GM23248 (cell line): ENCODE measurements around the gene RELT. TPM values are rescaled to one million over a fixed set of nuclear protein-coding genes. Genes with fewer than 3 reads are reported as not detected.

ENCODE experiments used
- DNase-seq: peaks from one replicate; pipeline ENCODE4 v3.0.0-alpha.2; 2015
- H2AFZ ChIP-seq: fragments of 200-600 bp; sonication (generic); 2 replicates; pipeline ENCODE4 v1.6.1; 2016; ENCODE audit warnings: antibody characterized with exemption
- H3F3A ChIP-seq: fragments of 200-600 bp; sonication (generic); 2 replicates; pipeline ENCODE4 v1.6.1; 2016; ENCODE audit warnings: mild to moderate bottlenecking, antibody characterized with exemption, mixed run types; ENCODE audit not compliant: insufficient read depth
- H3K27ac ChIP-seq: fragments of 200-600 bp; sonication (generic); 2 replicates; pipeline ENCODE4 v1.5.1; 2016; ENCODE audit warnings: mild to moderate bottlenecking
- H3K27me3 ChIP-seq: fragments of 200-600 bp; sonication (generic); replicated peaks from 2 replicates; pipeline ENCODE4 v1.6.1; 2016; ENCODE audit warnings: mild to moderate bottlenecking; ENCODE audit not compliant: insufficient read depth
- H3K36me3 ChIP-seq: fragments of 200-600 bp; sonication (generic); 2 replicates; pipeline ENCODE4 v1.6.1; 2016; ENCODE audit warnings: low read depth, mild to moderate bottlenecking
- H3K4me1 ChIP-seq: fragments of 200-600 bp; sonication (generic); 2 replicates; pipeline ENCODE4 v1.6.1; 2016; ENCODE audit warnings: mild to moderate bottlenecking; ENCODE audit not compliant: insufficient read depth
- H3K4me2 ChIP-seq: fragments of 200-600 bp; sonication (generic); one replicate; pipeline ENCODE4 v1.6.1; 2016; ENCODE audit warnings: mild to moderate bottlenecking; ENCODE audit not compliant: unreplicated experiment
- H3K4me3 ChIP-seq: fragments of 200-600 bp; sonication (generic); 2 replicates; pipeline ENCODE4 v1.5.1; 2016; ENCODE audit warnings: mild to moderate bottlenecking
- H3K79me2 ChIP-seq: fragments of 200-600 bp; sonication (generic); 2 replicates; pipeline ENCODE4 v1.6.1; 2016; ENCODE audit warnings: mild to moderate bottlenecking; ENCODE audit not compliant: insufficient read depth
- H3K9ac ChIP-seq: fragments of 200-600 bp; sonication (generic); 2 replicates; pipeline ENCODE4 v1.6.1; 2016; ENCODE audit warnings: mild to moderate bottlenecking
- H3K9me2 ChIP-seq: fragments of 200-600 bp; sonication (generic); 2 replicates; pipeline ENCODE4 v1.6.1; 2016; ENCODE audit warnings: mixed run types, mild to moderate bottlenecking, moderate library complexity; ENCODE audit not compliant: insufficient read depth
- H3K9me3 ChIP-seq: fragments of 200-600 bp; sonication (generic); one replicate; pipeline ENCODE4 v1.6.1; 2017; ENCODE audit warnings: low read depth
- H4K20me1 ChIP-seq: fragments of 200-600 bp; sonication (generic); 2 replicates; pipeline ENCODE4 v1.6.0; 2016; ENCODE audit not compliant: insufficient read depth
- EZH2 ChIP-seq: fragments of 200-600 bp; sonication (generic); IDR thresholded peaks from 2 replicates; pipeline ENCODE4 v1.6.1; 2018; ENCODE audit warnings: antibody characterized with exemption, mild to moderate bottlenecking; ENCODE audit not compliant: insufficient read depth, poor library complexity, severe bottlenecking
- EZH2phosphoT487 ChIP-seq: fragments of 200-600 bp; sonication (generic); IDR thresholded peaks from 2 replicates; pipeline ENCODE4 v1.6.1; 2018; ENCODE audit warnings: antibody characterized with exemption, moderate library complexity, mild to moderate bottlenecking, low read depth; ENCODE audit not compliant: insufficient read depth
- WGBS, 2 experiments: methylation state at CpG; one replicate each; pipeline ENCODE4 v1.1.6; 2015 to 2017; ENCODE audit warnings: low lambda C conversion rate in 2 of 2, low coverage in 1 of 2; ENCODE audit errors: missing lambda C conversion rate in 2 of 2; 5-methylcytosine and 5-hydroxymethylcytosine counted together
- in situ Hi-C: fragments of 300-500 bp; cut with MboI; formaldehyde crosslinking; loops from 2 replicates; pipeline ENCODE4 v1.15.0; 2020
- polyA plus RNA-seq: library from polyadenylated mRNA; unstranded; fragments of >200 nt; fragmentation: Nextera tagmentation; extraction: Ambion mirVana; gene quantifications from 2 replicates; pipeline ENCODE4 v1.2.1, GENCODE V29; 2016
- total RNA-seq: library from RNA; depleted of rRNA; stranded (reverse); fragments of >200 nt; shearing (Covaris generic); gene quantifications from 2 replicates; pipeline ENCODE4 v1.2.3, GENCODE V29; 2014

Gene RELT
- total and polyA plus RNA-seq, 2 experiments from 2014 or later, result 2.9 to 8.2 TPM

DNA sequence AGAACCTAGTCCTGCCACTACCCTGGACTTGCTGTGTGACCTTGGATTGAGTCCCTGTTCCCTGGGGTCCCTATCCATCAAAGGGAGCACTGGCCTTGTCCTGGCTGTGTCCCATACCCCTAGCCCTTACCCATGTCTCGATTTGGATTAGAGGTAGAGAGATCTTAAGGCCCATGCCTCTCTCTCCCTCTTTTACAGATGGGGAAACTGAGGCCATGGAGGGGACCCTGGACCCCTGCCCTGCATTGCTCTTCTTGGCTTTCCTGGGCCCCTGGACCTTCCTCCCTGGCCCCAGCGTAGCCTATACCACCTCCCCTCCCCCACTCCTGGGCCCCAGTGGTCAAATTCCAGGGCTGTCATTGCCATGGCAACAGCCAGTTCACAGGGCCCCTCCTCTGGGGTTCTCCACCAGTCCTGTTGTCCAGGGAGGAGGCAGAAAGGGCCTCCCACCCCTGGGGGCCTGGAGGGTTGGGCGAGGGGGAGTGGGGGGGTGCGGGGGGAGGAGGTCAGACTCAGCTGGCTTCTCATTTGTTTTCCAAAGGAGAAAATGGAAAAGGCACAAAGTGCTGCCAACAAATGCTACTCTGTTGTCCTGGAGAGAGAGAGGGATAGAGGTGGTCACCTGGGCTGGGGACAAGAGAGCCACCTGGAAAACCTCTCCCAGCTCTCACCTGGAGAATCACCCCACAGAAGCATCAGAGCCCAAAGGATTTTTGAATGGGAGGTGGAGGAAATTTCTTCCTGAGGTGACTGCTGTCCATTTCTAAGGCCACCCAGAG, 44.9 kb upstream of the RELT start:
- H3K4me1 ChIP-seq, result peaks cover 65% of the 10 kb centered on the region
- no peak for DNase-seq
- no peak overlapping the region for H3K27ac ChIP-seq
- peaks cover 9% of the 10 kb centered on the region; the same call in 1 of the 2 replicates for H4K20me1 ChIP-seq
- H3F3A ChIP-seq, result peaks cover 44% of the 10 kb centered on the region
- no peak overlapping the region for H3K4me2 ChIP-seq
- no peak overlapping the region for H3K4me3 ChIP-seq
- TF ChIP-seq EZH2 (no peak), EZH2phosphoT487 (no peak)
- WGBS, 2 experiments, result 37 to 45% methylated on average over 2 to 4 of the region's 4 CpGs
- H3K79me2 ChIP-seq, result peaks cover 97% of the 10 kb centered on the region
- H3K36me3 ChIP-seq, result no peaks in the 10 kb centered on the region
- in situ Hi-C loops, result no loop called here
- no peaks in the 10 kb centered on the region for H3K9me3 ChIP-seq
- H2AFZ ChIP-seq, result no peak overlapping the region
- H3K27me3 ChIP-seq, result no peaks in the 10 kb centered on the region
- H3K9me2 ChIP-seq, result no peaks in the 10 kb centered on the region
- H3K9ac ChIP-seq, result no peak overlapping the region

DNA sequence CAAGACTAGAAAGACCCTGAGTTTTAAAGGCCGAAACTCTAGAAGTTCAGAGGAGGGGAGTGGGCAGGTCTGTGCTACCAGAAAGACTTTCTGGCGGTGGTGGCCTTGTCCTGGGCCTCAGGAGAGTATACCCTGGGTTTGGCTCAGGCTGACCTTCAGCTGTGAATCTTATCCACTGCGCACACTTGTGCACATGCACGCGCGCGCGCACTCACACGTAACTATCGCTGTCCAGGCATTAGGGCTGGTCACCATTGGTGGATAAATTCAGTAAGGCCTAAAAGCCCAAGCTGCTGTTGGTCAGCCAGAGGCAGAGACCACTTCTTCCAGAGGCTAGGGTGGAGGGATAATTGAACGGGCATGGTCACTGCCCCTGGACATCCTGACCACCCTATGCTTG, 43.0 kb upstream of the RELT start:
- 96% methylated on average over 11 of the region's 11 CpGs for WGBS, 2 experiments
- peaks cover 9% of the 10 kb centered on the region; the same call in 1 of the 2 replicates for H4K20me1 ChIP-seq

DNA sequence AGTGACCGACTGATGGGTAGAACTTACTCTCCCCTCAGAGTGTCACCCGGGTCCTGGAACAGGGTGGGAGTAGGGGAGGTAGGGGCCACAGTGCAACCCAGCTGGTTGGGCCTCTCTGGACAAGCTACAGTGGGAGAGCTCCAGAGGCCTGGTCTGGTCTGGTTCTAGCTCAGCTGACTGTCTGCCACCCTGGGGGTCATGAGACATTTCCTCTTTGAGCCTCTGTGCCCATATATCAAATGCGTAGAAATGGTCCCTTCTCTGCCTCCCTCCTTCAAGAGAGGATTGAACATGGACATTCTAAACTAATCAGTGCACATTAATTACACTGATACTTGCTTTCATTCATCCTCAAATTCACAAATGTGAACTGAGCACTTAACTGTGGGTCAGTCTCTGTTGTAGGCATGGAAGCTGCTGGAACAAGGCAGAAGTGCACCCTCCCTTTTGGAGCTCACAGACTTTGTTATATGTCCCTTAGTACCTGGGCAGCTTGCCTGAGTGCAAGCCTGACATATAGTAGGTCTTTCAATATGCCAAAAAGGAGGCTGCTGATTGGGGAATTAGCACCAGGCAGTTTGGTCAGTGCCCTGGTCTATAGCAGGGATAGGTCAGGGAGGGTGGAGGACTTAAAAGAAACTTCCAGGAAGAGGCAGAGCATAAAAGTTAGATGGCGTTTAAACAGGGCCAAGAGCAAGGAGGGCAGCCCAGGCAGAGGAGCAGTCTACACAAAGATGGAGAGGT, 42.4 kb upstream of the RELT start:
- peaks cover 97% of the 10 kb centered on the region for H3K79me2 ChIP-seq
- H3K27ac ChIP-seq, result peak overlapping the region; percentile 51

More for the DNA sequence above, 43.0 kb upstream of the RELT start:
- Histone ChIP-seq H3K79me2 (peaks cover 97% of the 10 kb centered on the region), H3K27me3 (no peaks in the 10 kb centered on the region), H3K9me2 (no peaks in the 10 kb centered on the region), H3K4me2 (no peak overlapping the region), H3F3A (peaks cover 33% of the 10 kb centered on the region), H3K9me3 (no peaks in the 10 kb centered on the region), H3K9ac (no peak overlapping the region), H3K36me3 (no peaks in the 10 kb centered on the region), H3K4me3 (no peak overlapping the region), H2AFZ (no peak overlapping the region), H3K4me1 (peaks cover 49% of the 10 kb centered on the region), H3K27ac (peak overlapping the region; percentile 51)
- in situ Hi-C loops, result no loop called here
- DNase-seq, result no peak
- TF ChIP-seq EZH2, result no peak
- no peak for TF ChIP-seq EZH2phosphoT487

DNA sequence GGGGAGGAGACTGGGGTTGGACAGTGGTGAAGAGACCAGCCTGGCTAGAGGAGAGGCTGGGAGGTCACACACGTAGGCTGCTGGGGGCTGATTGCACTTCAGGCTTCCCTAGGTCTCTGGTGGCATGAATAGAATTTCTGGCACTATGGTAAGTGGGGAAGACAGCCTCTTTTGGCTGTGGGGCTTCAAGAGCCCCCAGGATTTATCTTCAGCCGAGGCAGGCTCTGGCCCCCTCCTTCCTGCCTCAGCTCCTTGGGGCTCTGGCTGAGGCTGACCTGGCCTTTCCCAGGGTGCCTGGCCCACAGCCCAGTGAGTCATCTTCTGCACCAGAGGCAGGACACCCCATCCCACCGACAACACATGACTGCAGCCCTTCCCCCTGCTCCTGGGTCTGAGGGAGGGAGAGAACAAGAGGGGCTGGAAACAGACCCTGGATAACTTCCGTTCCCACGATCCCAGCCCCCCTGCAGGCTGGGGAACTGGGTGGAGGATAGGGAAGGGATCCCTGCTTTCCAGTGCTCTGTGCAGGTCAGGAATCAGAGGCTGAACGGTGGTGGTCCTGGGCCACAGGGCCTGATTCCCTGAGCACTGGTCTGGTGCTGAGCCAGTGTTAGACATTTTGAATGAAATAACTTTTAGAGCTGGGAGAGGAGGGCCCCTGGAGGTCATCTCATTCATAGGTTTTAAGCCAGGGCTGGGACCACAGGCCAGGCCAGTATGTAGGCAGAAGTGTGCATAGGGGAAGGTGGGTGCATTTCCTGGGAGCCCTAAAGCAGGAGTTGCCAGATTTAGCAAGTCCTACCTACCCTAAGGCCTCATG, 41.6 kb upstream of the RELT start:
- Histone ChIP-seq H3K79me2 (peaks cover 99% of the 10 kb centered on the region), H3F3A (peaks cover 31% of the 10 kb centered on the region), H3K9me3 (no peaks in the 10 kb centered on the region), H4K20me1 (peaks cover 9% of the 10 kb centered on the region; the same call in 1 of the 2 replicates), H3K27ac (peak overlapping the region; percentile 51), H3K4me3 (no peak overlapping the region), H3K27me3 (no peaks in the 10 kb centered on the region), H3K4me2 (peak overlapping the region; percentile 63), H3K9ac (peak overlapping the region; percentile 57), H3K36me3 (no peaks in the 10 kb centered on the region), H2AFZ (no peak overlapping the region), H3K9me2 (no peaks in the 10 kb centered on the region), H3K4me1 (peaks cover 49% of the 10 kb centered on the region)
- WGBS, 2 experiments, result 7 to 11% methylated on average over 6 of the region's 6 CpGs
- peak; percentile 86 for DNase-seq
- TF ChIP-seq EZH2 (no peak), EZH2phosphoT487 (no peak)
- in situ Hi-C loops, result loop anchor here (5.0 kb wide), 1 partner anchor 32 kb away; no protein-coding TSS in a partner anchor

More for the DNA sequence above, 42.4 kb upstream of the RELT start:
- Histone ChIP-seq H3K9me2 (no peaks in the 10 kb centered on the region), H3K4me3 (no peak overlapping the region), H3K36me3 (no peaks in the 10 kb centered on the region), H3K4me2 (peak overlapping the region; percentile 63), H4K20me1 (peaks cover 9% of the 10 kb centered on the region; the same call in 1 of the 2 replicates), H3K9ac (peak overlapping the region; percentile 57), H2AFZ (no peak overlapping the region), H3K4me1 (peaks cover 49% of the 10 kb centered on the region), H3K9me3 (no peaks in the 10 kb centered on the region), H3F3A (peaks cover 33% of the 10 kb centered on the region), H3K27me3 (no peaks in the 10 kb centered on the region)
- TF ChIP-seq EZH2phosphoT487, result no peak
- no peak for TF ChIP-seq EZH2
- 64 to 65% methylated on average over 4 of the region's 4 CpGs for WGBS, 2 experiments
- peak; percentile 18 for DNase-seq
- in situ Hi-C loops, result no loop called here
